ENCODE results near the gene NAT10.

Gene NAT10

GRCh38 chr11:34150494-34151151, 45.2 kb downstream of the NAT10 start:
- no peak for DNase-seq

DNA sequence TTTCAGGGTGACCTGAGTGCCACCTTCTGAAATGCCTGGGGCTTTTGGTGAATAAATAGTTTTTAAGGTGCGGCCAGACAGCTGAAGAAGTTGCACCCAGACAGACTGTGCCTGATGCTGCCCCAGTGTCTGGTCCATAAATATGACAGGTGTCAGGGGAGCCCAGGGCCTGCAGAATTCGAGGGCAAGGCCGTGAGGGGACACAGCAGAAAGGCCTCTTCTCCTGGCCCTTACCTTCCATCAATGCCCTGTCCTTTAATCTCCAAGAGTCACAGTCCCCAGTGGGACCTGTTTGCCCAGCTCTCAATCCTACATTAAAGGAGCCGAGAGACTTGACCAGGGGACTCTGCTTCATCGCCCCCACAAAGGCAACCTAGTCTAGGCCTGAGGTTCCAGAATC, 45.7 kb downstream of the NAT10 start:
- DNase-seq: no peak

DNA sequence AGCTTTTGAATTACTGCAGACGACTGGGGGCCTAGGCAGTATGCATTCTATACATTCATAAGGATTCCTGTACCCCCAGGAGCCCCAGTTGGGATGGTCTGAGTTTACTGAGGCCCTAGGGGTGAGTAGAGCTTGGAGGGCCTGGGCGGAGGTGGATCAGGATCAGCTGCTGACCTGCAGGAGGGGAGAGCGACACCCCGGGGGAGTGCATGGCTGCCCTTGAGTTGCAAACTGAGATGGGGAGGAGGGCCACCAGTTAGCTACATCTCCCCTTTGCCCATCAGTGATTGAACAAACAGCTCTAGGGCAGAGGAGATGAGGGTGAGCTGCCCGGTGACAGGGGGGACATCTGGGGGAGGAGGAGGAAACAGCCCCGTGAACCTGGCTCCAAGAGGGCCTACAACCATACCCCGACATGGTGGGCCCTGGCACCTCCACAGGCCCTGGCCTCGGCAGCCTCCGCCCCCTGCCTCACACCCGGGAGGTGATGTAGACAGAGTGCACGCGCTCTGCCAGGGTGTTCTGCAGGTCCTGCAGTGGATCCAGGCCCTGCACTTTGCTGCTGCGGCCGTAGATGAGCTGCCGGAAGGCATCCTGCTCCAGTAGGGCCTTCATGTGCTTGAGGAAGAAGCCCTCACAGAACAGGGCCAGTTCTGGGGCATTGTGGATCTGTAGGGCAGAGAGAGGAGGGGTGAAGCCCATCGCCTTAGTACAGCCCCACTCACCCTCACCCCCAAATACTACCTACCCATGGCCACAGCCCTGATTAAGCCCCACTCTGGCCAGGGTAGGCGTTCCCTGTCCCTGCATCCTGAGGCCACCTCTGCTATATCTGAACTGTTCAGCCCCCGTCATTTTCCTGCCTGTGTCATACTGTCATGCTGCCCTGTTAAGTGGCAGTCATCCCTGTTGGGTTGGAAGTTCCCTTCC, 46.8 kb downstream of the NAT10 start:
- no peak for DNase-seq

DNA sequence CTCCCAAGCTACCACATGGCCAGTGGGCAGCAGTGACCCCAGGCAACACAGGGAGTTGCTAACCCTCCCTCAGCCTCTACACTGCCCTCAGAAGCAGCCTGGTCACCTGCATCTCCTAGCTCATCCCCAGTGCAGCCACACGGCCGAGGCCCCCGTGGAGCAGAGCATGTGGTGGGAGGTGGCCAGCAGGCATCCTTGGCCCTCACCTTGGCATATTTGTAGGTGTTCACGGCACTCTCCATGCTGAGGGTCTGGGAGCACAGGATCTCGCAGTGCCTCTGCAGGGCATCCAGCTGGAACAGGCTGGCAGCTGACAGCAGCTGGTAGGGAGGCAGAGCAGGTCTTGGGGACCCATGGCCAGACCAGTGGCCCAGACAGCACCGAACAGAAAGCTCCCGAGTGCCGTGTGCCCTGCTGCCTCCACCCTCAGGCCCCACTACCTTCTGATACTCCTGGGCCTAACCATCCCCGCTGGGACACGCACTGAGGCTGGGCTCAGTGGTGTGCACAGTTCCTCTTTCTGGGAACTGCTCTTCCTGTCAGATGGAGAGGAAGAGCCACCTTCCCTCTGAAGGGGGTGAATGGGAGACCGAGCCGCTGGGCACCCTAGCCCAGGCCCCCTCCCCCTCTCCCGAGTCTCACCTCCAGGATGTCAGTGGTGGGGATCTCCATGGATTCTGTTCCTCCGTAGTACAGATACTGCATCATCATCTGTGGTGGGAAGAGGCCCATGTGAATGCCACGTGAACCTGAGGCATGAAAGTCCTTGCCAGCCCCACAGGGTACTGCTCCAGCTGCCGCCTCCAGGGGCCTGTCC, 48.8 kb downstream of the NAT10 start:
- DNase-seq: no peak

GRCh38 chr11:34155057-34155756, 49.8 kb downstream of the NAT10 start:
- no peak for DNase-seq

GRCh38 chr11:34155757-34156062, 50.3 kb downstream of the NAT10 start:
- no peak for DNase-seq

GRCh38 chr11:34157163-34157562, 51.7 kb downstream of the NAT10 start:
- no peak for DNase-seq

DNA sequence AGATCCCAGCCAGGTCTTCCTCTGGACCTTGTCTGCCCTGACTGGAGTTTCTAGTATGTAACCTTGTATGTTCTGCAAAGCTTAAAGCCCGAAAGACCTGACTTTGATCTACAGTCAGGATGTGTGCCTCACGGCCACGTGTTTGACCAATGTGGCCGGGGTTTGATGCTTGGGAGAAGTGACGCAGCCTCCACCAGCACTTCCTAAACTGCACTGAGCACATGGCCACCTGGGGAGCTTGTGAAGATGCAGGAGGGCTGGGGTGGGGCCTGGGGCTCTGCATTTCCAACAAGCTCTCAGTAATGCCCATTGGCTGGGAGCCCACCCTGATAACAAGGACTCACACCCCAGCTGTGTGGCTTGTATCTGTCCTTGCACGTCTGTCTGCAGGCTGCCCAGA, 53.2 kb downstream of the NAT10 start:
- no peak for DNase-seq

DNA sequence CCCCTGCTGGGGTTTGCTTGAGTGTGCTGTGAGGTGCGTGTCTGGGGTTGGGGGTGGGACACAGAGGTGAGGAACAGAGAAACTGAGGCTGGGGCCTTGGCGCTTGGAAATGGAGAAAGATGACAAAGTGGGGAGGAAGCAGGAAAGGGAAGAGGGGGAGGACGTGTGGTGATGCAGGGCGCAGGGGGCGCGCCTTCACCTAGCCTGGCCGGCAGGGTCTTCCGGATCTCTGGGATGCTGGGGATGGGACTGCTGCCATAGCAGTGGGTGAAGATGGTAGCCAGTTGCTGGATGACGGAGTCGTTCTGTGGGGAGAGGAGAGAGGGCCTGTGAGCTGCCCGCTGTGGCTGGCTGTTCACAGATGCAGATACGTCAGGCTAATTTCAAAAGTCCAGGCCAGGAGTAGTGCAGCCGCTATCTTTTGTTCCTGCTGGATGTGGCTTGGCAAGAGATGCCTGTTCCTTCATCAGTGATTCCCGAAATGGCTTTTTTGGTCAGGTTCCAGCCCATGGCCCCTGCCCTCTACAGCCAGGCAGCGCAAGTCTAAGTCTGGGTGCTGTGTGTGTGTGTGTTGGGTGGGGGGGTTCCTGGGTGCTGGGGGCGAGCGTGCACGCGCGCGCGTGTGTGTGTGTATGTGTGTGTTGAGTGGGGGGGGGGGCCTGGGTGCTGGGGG, 54.8 kb downstream of the NAT10 start:
- no peak for DNase-seq

DNA sequence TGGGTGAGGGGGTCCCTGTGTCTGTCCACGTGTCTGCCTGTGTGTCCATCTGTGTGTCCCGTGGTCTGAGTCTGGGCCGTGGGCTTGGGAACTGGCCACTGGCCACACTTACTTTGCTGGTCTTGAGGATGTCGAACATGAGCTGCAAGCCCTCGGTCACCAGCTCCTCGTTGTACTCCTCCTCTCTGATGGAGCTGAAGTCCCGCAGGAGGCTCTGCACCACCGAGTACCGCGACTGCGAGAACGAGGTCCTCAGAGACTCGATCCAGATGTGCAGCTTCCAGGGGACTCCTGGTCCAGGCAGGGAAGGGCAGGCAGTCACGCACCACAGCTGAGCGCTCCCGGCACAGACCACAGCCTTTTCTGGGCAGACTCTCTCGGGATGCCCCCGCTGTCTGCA, 55.4 kb downstream of the NAT10 start:
- DNase-seq: no peak

- no peak for DNase-seq
Measured at GRCh38 chr11:34161361-34161760, 55.9 kb downstream of the NAT10 start.

DNA sequence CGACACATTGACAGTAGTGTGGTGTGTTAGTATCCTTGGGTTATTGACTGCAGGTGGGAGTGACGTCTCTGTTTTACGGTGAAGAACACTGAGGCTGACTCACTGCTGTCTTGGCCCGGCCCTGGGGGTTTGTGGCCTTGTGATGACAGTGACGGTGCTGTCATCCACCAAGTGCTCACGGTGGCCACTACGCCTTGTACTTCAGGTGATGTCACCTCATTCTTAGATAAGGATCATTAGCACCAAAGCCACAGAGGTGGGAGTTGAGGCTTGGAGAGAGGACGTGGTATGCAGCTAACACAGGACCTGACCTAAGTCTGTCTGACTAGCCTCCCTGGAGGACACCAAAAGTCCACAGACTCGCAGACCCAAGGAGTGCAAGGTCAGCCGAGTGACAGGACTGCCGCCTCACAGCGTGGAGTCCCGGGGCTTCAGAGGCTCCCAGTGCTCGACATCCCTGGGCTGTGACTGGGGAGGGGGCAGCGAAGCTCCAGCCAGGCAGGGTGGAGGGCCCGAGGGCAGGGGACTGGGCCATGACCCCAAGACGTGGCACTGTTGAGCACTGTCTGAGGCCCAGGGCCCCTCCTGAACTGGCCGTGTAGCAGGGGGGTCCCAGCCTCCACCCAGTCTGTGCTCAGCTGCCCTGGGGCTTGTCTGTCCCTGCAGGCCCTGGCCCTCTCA, 56.5 kb downstream of the NAT10 start:
- DNase-seq: no peak

GRCh38 chr11:34162493-34162820, 57.0 kb downstream of the NAT10 start:
- DNase-seq: no peak

- DNase-seq: no peak
Measured at GRCh38 chr11:34162856-34163255, 57.4 kb downstream of the NAT10 start.

- no peak for DNase-seq
Measured at GRCh38 chr11:34165121-34165520, 59.7 kb downstream of the NAT10 start.

DNA sequence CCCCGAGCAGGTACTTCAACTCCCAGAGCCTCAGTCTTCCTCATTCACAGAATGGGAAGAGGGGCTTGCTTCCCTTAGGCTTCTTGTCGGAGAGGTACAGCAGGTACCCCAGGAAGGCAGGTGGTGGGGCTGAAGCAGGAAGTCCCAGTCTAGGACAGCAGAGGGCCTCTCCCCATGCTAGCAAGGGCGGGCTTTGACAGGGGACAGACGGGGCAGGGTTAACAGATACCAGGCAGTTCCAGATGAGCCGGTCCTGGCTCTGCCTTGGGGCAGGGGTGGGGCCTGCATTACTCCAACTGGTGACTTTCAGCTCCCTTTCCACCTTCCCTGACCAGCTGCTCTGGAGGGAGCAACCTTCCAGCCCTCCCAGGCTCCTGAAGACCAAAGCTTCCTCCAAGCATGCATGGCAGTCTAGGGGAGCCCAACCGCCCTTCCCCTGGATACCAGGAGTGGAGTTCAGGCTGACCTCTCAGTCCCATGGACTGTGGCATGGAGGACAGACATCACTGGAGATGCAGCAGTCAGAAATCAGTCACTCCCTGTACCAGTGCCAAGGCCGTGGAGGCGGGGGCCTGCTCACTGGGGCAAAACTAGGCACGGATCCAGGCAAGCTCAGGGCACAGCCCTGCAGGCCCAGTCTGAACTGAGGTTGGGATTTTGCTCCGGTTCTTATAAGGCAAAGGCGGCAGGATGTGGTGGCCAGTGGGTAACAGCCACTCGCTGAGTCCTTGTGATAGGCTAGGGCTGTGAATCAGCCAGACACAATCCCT, 60.5 kb downstream of the NAT10 start:
- no peak for DNase-seq

DNA sequence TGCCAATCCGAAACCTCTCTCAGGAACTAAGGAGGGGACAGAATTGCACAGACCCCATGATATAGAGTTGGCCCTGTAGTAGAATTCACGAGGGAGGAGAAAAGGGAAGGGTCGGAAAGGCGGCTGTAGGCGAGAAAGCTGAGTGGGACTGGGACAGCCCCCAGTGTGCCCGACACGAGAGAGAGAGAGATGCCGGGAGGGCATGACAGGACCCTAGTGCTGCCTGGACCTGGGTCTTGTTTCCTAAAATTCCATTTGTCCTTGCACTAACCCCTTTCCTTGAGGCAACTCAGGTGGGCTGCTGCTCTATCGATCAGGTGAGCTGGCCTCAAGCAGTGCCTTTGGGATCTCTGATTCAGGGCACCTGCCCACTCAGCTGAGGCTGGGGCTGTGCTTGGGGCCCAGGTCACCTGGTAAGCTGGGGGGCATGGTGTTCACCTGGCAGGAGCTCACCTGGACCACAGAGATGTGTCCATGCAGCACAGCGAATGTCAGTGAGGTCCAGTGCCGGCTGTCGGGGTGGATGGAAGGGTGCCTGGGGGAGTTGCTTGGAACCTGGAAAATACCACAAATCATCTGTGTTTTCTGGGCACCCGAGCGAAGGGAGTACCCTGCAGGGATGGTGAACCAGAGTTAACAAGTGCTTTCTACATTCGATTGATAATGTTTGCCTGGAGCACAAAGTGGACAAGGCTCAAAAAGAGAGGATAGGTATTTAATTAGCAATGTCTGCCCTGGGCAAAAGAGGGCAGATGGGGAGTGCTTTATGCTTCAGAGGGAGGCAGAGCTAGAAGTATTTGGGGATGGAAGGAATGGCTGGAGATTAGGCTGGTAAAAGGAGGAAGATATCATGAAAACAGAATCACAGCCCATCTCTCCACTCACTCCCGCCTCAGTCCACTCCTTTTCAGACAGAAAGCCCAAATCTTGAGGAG, 61.6 kb downstream of the NAT10 start:
- DNase-seq: no peak

- no peak for DNase-seq
Measured at GRCh38 chr11:34167961-34168360, 62.5 kb downstream of the NAT10 start.

DNA sequence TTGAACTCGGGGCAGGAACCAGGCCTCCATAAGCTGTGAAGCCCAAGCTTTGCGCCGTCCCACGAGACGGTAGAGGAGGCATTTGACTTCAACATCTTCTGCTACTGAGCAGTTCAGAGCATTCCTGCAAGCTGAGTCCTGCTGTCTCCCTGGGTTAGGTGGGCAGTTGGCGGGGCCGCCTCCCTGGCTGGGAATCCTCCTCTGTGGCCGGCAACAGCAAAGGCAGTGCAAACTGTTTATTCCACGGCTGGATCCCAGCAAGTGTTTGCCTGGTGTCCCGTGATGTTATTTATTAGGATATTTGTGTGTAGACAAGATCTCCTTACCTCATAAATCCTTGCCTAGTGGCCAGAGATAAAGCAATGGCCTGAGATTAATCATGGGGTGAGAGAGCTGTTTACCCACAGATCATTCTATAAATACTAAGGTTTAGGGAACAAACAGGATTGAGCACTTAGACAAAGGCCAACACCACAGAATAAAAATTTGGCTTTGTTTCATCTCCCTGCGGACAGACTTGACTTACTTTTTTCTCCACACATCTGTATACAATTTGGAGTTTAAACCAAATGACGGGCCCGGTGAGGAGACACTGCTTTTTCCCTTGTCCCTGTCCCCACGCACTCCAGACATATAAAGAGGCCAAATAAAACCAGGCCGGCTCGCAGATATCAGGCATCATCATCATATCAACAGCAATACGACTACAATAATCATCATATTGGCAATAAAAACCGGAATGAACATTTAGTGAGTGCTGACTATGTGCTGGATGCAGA, 63.4 kb downstream of the NAT10 start:
- no peak for DNase-seq
